Measurements from ENCODE around the gene IFI44L.

Gene IFI44L

DNA sequence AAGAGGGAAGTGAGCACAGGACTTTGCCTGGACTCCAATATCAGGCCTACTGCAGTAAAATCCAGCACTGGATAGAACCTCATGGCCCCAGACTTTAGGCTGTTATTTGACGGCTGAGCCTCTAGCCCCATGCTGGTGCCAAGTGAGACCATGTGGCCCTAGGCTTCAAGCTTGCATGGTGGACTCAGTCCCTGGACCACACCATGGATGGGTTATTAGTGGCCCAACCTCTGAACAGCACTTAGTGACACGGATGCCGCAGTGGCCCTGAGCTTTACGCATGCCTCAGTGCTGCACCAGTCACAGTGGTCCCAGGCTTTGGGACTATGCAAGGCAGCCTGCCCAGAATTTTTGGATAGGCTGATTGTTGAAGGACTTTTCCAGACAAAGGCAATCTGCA is 13.0 kb downstream of the IFI44L start:
- Histone ChIP-seq H3K36me3 (ENCODE audit: control insufficient read depth, insufficient read depth, low read length) (no peaks in the 10 kb centered on the region), H3K4me1 (ENCODE audit: control insufficient read depth, insufficient read depth, low read length) (no peaks in the 10 kb centered on the region; the same call in 1 of the 2 replicates), H3K4me3 (ENCODE audit: low read length) (no peak overlapping the region), H3K27me3 (ENCODE audit: control insufficient read depth, insufficient read depth, low read length) (no peaks in the 10 kb centered on the region), H3K27ac (ENCODE audit: low read length) (no peak overlapping the region), H3K9me3 (ENCODE audit: control insufficient read depth, insufficient read depth, low read length) (no peaks in the 10 kb centered on the region)
- WGBS (ENCODE audit: insufficient coverage, insufficient read length) = no CpG with 5 or more reads among the region's 4 CpGs
- no peak for DNase-seq (ENCODE audit: low read depth, low spot score)

DNA sequence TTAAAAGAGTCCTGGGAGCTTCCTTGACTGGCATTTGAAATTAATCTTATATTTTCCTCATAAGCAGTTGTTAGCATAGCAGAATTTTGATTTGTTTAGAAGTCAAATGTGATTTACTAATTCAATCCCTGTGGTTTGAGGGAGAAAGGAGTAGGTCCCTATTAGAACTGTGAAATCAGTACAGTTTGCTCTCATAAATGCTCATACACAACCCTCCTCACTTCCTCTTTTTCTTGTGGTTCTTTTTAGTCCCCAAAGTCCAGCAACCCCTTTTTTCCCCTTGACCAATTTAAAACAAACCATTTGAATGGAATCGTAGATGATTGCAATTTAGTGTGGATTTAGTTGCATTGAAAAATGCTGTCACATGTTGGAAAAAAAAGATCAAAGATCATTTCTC is 20.2 kb downstream of the IFI44L start:
- Histone ChIP-seq H3K36me3 (ENCODE audit: control insufficient read depth, insufficient read depth, low read length) (no peaks in the 10 kb centered on the region), H3K4me3 (ENCODE audit: low read length) (no peak overlapping the region), H3K27ac (ENCODE audit: low read length) (no peak overlapping the region), H3K4me1 (ENCODE audit: control insufficient read depth, insufficient read depth, low read length) (no peaks in the 10 kb centered on the region), H3K27me3 (ENCODE audit: control insufficient read depth, insufficient read depth, low read length) (no peaks in the 10 kb centered on the region), H3K9me3 (ENCODE audit: control insufficient read depth, insufficient read depth, low read length) (no peaks in the 10 kb centered on the region)
- WGBS (ENCODE audit: insufficient coverage, insufficient read length) = no CpG with 5 or more reads among the region's 1 CpG
- DNase-seq (ENCODE audit: low read depth, low spot score) = no peak

DNA sequence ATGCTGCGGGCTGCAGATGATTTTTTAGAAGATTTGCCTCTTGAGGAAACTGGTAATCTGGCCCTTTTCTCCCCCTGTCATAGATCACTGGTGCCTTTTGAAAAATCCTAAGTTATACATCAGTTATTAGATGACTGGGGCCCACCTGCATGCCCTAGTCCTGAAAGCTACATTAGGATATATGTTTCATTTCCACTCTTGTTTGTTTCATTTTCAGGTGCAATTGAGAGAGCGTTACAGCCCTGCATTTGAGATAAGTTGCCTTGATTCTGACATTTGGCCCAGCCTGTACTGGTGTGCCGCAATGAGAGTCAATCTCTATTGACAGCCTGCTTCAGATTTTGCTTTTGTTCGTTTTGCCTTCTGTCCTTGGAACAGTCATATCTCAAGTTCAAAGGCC is 21.3 kb downstream of the IFI44L start:
- H3K36me3 ChIP-seq (ENCODE audit: control insufficient read depth, insufficient read depth, low read length) = no peaks in the 10 kb centered on the region
- DNase-seq (ENCODE audit: low read depth, low spot score) = no peak
- no peaks in the 10 kb centered on the region for H3K27me3 ChIP-seq (ENCODE audit: control insufficient read depth, insufficient read depth, low read length)
- H3K27ac ChIP-seq (ENCODE audit: low read length) = no peak overlapping the region
- H3K9me3 ChIP-seq (ENCODE audit: control insufficient read depth, insufficient read depth, low read length) = no peaks in the 10 kb centered on the region
- WGBS (ENCODE audit: insufficient coverage, insufficient read length) = no CpG with 5 or more reads among the region's 4 CpGs
- no peaks in the 10 kb centered on the region for H3K4me1 ChIP-seq (ENCODE audit: control insufficient read depth, insufficient read depth, low read length)
- no peak overlapping the region for H3K4me3 ChIP-seq (ENCODE audit: low read length)

DNA sequence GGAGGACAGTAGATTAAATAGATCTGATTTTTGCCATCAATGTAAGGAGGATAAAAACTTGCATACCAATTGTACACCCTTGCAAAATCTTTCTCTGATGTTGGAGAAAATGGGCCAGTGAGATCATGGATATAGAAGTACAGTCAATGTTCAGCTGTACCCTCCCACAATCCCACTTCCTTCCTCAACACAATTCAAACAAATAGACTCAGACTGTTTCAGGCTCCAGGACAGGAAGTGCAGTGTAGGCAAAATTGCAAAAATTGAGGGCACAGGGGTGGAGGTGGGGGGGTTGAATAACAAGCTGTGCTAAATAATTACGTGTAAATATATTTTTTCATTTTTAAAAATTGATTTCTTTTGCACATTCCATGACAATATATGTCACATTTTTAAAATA is 25.5 kb downstream of the IFI44L start:
- no peaks in the 10 kb centered on the region for H3K36me3 ChIP-seq (ENCODE audit: control insufficient read depth, insufficient read depth, low read length)
- no peaks in the 10 kb centered on the region for H3K4me1 ChIP-seq (ENCODE audit: control insufficient read depth, insufficient read depth, low read length)
- no peaks in the 10 kb centered on the region for H3K27me3 ChIP-seq (ENCODE audit: control insufficient read depth, insufficient read depth, low read length)
- H3K27ac ChIP-seq (ENCODE audit: low read length) = no peak overlapping the region
- H3K9me3 ChIP-seq (ENCODE audit: control insufficient read depth, insufficient read depth, low read length) = no peaks in the 10 kb centered on the region
- no peak overlapping the region for H3K4me3 ChIP-seq (ENCODE audit: low read length)
- WGBS (ENCODE audit: insufficient coverage, insufficient read length) = no CpG with 5 or more reads among the region's 1 CpG
- DNase-seq (ENCODE audit: low read depth, low spot score) = no peak

DNA sequence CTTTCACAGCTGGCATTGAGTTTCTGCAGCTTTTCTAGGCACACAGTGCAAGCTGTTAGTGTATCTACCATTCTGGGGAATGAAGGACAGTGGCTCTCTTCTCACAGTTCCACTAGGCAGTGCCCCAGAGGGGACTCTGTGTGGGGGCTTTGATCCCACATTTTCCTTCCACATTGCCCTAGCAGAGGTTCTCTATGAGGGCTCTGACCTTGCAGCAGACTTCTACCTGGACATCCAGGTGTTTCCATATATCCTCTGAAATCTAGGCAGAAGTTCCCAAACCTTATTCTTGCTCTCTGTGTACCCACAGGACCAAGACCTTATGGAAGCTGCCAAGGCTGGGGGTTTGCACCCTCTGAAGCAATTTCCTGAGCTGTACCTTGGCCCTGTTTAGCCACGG is 27.0 kb downstream of the IFI44L start:
- H3K9me3 ChIP-seq (ENCODE audit: control insufficient read depth, insufficient read depth, low read length) = no peaks in the 10 kb centered on the region
- H3K27me3 ChIP-seq (ENCODE audit: control insufficient read depth, insufficient read depth, low read length) = no peaks in the 10 kb centered on the region
- H3K4me1 ChIP-seq (ENCODE audit: control insufficient read depth, insufficient read depth, low read length) = no peaks in the 10 kb centered on the region
- no peak overlapping the region for H3K27ac ChIP-seq (ENCODE audit: low read length)
- H3K36me3 ChIP-seq (ENCODE audit: control insufficient read depth, insufficient read depth, low read length) = no peaks in the 10 kb centered on the region
- no peak for DNase-seq (ENCODE audit: low read depth, low spot score)
- H3K4me3 ChIP-seq (ENCODE audit: low read length) = no peak overlapping the region
- WGBS (ENCODE audit: insufficient coverage, insufficient read length) = no CpG with 5 or more reads among the region's 1 CpG

DNA sequence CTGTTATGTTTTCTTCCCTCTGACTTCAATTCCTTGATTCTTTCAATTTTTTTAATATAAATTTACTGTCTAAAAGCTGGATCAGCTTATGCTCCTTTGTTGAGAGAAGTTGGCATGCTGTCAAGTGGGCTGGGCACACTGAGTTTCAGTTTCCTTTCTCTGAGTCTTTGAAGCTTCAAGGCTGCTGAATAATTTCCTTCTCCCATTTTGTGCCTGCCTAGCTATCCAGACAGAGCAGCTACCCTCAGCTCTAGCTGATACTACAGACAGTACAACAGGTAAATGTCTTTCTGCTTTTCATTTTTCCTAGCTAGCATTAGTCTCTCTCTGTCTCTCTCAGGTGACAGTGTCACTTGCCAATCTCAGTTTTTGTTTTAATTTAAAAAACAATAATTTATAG is 29.4 kb downstream of the IFI44L start, which contains the start of gene IFI44:
TSS of gene IFI44 (plus strand) at position 204 of the 400 bp plus-strand sequence. CDS start 365 bp downstream, outside the sequence.
- H3K4me1 ChIP-seq (ENCODE audit: control insufficient read depth, insufficient read depth, low read length) = no peaks in the 10 kb centered on the region
- H3K9me3 ChIP-seq (ENCODE audit: control insufficient read depth, insufficient read depth, low read length) = no peaks in the 10 kb centered on the region
- H3K27me3 ChIP-seq (ENCODE audit: control insufficient read depth, insufficient read depth, low read length) = no peaks in the 10 kb centered on the region
- H3K4me3 ChIP-seq (ENCODE audit: low read length) = no peak within 1 kb of the TSS
- H3K36me3 ChIP-seq (ENCODE audit: control insufficient read depth, insufficient read depth, low read length) = no peaks in the 10 kb centered on the region
- no peak within 1 kb of the TSS for H3K27ac ChIP-seq (ENCODE audit: low read length)
- DNase-seq (ENCODE audit: low read depth, low spot score) = no peak

DNA sequence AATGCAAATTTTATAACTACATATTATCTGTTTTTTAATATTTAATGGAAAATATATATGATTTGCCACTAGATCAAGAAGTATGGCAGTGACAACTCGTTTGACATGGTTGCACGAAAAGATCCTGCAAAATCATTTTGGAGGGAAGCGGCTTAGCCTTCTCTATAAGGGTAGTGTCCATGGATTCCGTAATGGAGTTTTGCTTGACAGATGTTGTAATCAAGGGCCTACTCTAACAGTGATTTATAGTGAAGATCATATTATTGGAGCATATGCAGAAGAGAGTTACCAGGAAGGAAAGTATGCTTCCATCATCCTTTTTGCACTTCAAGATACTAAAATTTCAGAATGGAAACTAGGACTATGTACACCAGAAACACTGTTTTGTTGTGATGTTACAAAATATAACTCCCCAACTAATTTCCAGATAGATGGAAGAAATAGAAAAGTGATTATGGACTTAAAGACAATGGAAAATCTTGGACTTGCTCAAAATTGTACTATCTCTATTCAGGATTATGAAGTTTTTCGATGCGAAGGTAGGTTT is 29.9 kb downstream of the IFI44L start:
- Histone ChIP-seq H3K9me3 (ENCODE audit: control insufficient read depth, insufficient read depth, low read length) (no peaks in the 10 kb centered on the region), H3K27ac (ENCODE audit: low read length) (no peak overlapping the region), H3K27me3 (ENCODE audit: control insufficient read depth, insufficient read depth, low read length) (no peaks in the 10 kb centered on the region), H3K4me3 (ENCODE audit: low read length) (no peak overlapping the region), H3K36me3 (ENCODE audit: control insufficient read depth, insufficient read depth, low read length) (no peaks in the 10 kb centered on the region), H3K4me1 (ENCODE audit: control insufficient read depth, insufficient read depth, low read length) (no peaks in the 10 kb centered on the region)
- DNase-seq (ENCODE audit: low read depth, low spot score) = no peak
- no CpG with 5 or more reads among the region's 6 CpGs for WGBS (ENCODE audit: insufficient coverage, insufficient read length)

DNA sequence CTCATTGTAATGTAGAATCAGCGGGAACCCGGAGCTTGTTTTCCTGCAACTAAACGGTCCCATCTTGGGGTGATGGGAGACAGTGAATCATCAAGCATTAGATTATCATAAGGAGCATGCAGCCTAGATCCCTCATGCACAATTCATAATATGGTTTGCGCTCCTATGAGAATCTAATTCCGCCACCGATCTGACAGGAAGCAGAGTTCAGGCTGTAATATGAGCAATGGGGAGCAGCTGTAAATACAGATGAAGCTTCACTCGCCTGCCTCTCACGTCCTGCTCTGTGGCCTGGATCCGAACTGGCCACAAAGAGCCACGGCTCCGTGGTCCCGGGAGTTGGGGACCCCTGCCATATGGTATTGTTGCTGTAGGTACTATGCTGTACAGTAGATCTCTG is 31.0 kb downstream of the IFI44L start:
- no CpG with 5 or more reads among the region's 12 CpGs for WGBS (ENCODE audit: insufficient coverage, insufficient read length)
- no peak for DNase-seq (ENCODE audit: low read depth, low spot score)
- H3K27ac ChIP-seq (ENCODE audit: low read length) = no peak overlapping the region
- H3K9me3 ChIP-seq (ENCODE audit: control insufficient read depth, insufficient read depth, low read length) = no peaks in the 10 kb centered on the region
- no peaks in the 10 kb centered on the region for H3K27me3 ChIP-seq (ENCODE audit: control insufficient read depth, insufficient read depth, low read length)
- no peak overlapping the region for H3K4me3 ChIP-seq (ENCODE audit: low read length)
- H3K36me3 ChIP-seq (ENCODE audit: control insufficient read depth, insufficient read depth, low read length) = no peaks in the 10 kb centered on the region
- no peaks in the 10 kb centered on the region for H3K4me1 ChIP-seq (ENCODE audit: control insufficient read depth, insufficient read depth, low read length)

DNA sequence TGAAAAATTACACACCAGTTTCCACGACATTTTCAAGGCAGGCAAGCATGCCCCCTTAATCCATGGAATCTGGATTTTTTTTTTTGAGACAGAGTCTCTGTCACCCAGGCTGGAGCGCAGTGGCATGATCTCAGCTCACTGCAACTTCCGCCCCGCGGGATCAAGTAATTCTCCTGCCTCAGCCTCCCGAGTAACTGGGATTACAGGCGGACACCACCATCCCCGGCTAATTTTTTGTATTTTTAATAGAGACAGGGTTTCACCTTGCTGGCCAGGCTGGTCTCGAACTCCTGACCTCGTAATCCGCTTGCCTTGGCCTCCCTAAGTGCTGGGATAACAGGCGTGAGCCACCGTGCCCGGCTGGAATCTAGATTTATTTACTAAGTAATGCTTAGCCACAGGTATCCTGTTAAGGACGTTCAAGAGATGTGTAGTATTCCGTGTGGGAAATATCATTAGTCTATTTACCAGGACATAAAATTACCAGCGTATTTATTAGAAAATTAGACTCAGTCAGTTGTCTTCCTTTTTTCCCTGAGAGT is 31.8 kb downstream of the IFI44L start:
- no peaks in the 10 kb centered on the region for H3K27me3 ChIP-seq (ENCODE audit: control insufficient read depth, insufficient read depth, low read length)
- no peaks in the 10 kb centered on the region for H3K4me1 ChIP-seq (ENCODE audit: control insufficient read depth, insufficient read depth, low read length)
- no peaks in the 10 kb centered on the region for H3K36me3 ChIP-seq (ENCODE audit: control insufficient read depth, insufficient read depth, low read length)
- DNase-seq (ENCODE audit: low read depth, low spot score) = no peak
- no CpG with 5 or more reads among the region's 17 CpGs for WGBS (ENCODE audit: insufficient coverage, insufficient read length)
- no peaks in the 10 kb centered on the region for H3K9me3 ChIP-seq (ENCODE audit: control insufficient read depth, insufficient read depth, low read length)
- no peak overlapping the region for H3K4me3 ChIP-seq (ENCODE audit: low read length)
- H3K27ac ChIP-seq (ENCODE audit: low read length) = no peak overlapping the region

DNA sequence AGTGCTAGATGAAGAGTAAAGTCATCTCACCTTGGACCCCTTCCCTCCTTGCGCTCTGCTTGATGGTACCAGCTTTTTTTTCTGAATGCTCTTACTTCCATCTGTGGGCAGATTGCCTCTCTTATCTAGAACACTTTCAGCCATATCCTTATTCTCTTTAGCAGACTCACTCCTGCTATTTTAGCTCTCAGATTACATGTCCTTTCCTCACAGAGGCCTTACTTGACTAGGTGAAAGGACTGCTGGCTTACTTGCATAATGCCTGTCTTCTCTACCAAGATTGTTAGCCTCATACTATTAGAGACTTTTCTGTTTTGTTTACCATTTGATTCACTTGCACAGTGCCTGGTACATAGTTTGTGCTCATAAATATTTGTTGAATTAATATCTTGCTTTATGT is 38.7 kb downstream of the IFI44L start:
- no peaks in the 10 kb centered on the region for H3K27me3 ChIP-seq (ENCODE audit: control insufficient read depth, insufficient read depth, low read length)
- no CpG with 5 or more reads among the region's 1 CpG for WGBS (ENCODE audit: insufficient coverage, insufficient read length)
- DNase-seq (ENCODE audit: low read depth, low spot score) = no peak
- no peak overlapping the region for H3K27ac ChIP-seq (ENCODE audit: low read length)
- no peaks in the 10 kb centered on the region for H3K36me3 ChIP-seq (ENCODE audit: control insufficient read depth, insufficient read depth, low read length)
- H3K4me1 ChIP-seq (ENCODE audit: control insufficient read depth, insufficient read depth, low read length) = no peaks in the 10 kb centered on the region
- no peak overlapping the region for H3K4me3 ChIP-seq (ENCODE audit: low read length)
- no peaks in the 10 kb centered on the region for H3K9me3 ChIP-seq (ENCODE audit: control insufficient read depth, insufficient read depth, low read length)

DNA sequence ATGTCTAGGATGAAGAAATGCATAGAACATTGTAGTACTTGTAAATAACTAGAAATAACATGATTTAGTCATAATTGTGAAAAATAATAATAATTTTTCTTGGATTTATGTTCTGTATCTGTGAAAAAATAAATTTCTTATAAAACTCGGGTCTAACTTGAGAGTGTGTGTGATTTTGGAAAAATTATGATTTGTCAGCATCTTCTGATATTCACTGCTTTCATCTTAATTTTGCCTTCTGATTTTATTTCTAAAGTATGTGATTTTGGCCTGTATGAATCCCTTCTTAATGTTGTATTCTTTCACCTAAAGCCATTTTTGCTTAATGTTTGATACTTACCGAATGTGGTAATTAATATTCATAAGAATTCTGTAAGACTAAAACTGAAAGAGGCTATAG is 43.7 kb downstream of the IFI44L start:
- WGBS (ENCODE audit: insufficient coverage, insufficient read length) = no CpG with 5 or more reads among the region's 2 CpGs
- Histone ChIP-seq H3K36me3 (ENCODE audit: control insufficient read depth, insufficient read depth, low read length) (no peaks in the 10 kb centered on the region), H3K27ac (ENCODE audit: low read length) (no peak overlapping the region), H3K4me3 (ENCODE audit: low read length) (no peak overlapping the region), H3K27me3 (ENCODE audit: control insufficient read depth, insufficient read depth, low read length) (no peaks in the 10 kb centered on the region), H3K4me1 (ENCODE audit: control insufficient read depth, insufficient read depth, low read length) (no peaks in the 10 kb centered on the region), H3K9me3 (ENCODE audit: control insufficient read depth, insufficient read depth, low read length) (no peaks in the 10 kb centered on the region)
- no peak for DNase-seq (ENCODE audit: low read depth, low spot score)

All from iPS DF 6.9 (cell line).